HepG2 (cell line): ENCODE results near the gene IRGQ. TPM values are rescaled to one million over a fixed set of nuclear protein-coding genes. Genes with fewer than 3 reads are reported as not detected.

Experiments used
- ARID2 ChIP-seq: sonication (generic); formaldehyde crosslinking; IDR thresholded peaks from 2 replicates; pipeline ENCODE4 v1.8.1; 2022; ENCODE audit warnings: mild to moderate bottlenecking, missing genetic modification reagents, borderline replicate concordance
- BORCS8-MEF2B ChIP-seq: sonication (generic); formaldehyde crosslinking; IDR thresholded peaks from 2 replicates; pipeline ENCODE4 v1.8.0; 2022; ENCODE audit warnings: mild to moderate bottlenecking, missing genetic modification reagents
- DBP ChIP-seq: sonication (generic); formaldehyde crosslinking; IDR thresholded peaks from 2 replicates; pipeline ENCODE4 v1.4.0; 2020; ENCODE audit warnings: missing genetic modification reagents; ENCODE audit errors: not compliant biosample characterization
- DNMT1 ChIP-seq: sonication (generic); formaldehyde crosslinking; IDR thresholded peaks from 2 replicates; pipeline ENCODE4 v1.5.1; 2020; ENCODE audit warnings: mild to moderate bottlenecking, missing genetic modification reagents
- NR3C1 ChIP-seq: sonication (generic); formaldehyde crosslinking; IDR thresholded peaks from 2 replicates; pipeline ENCODE4 v1.4.0; 2020; ENCODE audit warnings: missing genetic modification reagents
- RARA ChIP-seq: IDR thresholded peaks from 2 replicates; pipeline ENCODE4 v1.6.1; 2016; ENCODE audit warnings: missing genetic modification reagents, missing compliant biosample characterization
- RFX5 ChIP-seq: IDR thresholded peaks from 2 replicates; pipeline ENCODE4 v1.6.1; 2011; ENCODE audit warnings: low read depth, low read length, improper control_type of control experiment
- RNF2 ChIP-seq: fragments of 450-650 bp; conservative IDR thresholded peaks from 2 replicates; pipeline ENCODE4 v1.6.1; 2016; ENCODE audit warnings: low read depth
- TFDP2 ChIP-seq: sonication (generic); formaldehyde crosslinking; IDR thresholded peaks from 2 replicates; pipeline ENCODE4 v1.4.0; 2020; ENCODE audit warnings: missing genetic modification reagents
- ZNF136 ChIP-seq: sonication (generic); formaldehyde crosslinking; IDR thresholded peaks from 2 replicates; pipeline ENCODE4 v1.8.1; 2022; ENCODE audit warnings: low read depth, mild to moderate bottlenecking, moderate library complexity, missing genetic modification reagents
- ZNF329 ChIP-seq: sonication (generic); formaldehyde crosslinking; IDR thresholded peaks from 2 replicates; pipeline ENCODE4 v1.9.0; 2021; ENCODE audit warnings: low read depth, mild to moderate bottlenecking, missing genetic modification reagents
- ZNF432 ChIP-seq: sonication (generic); formaldehyde crosslinking; IDR thresholded peaks from 2 replicates; pipeline ENCODE4 v1.5.0; 2020; ENCODE audit warnings: missing genetic modification reagents, mild to moderate bottlenecking, borderline replicate concordance
- ZNF562 ChIP-seq: sonication (generic); formaldehyde crosslinking; IDR thresholded peaks from 2 replicates; pipeline ENCODE4 v1.8.0; 2022; ENCODE audit warnings: missing genetic modification reagents, borderline replicate concordance
- ZNF790 ChIP-seq: sonication (generic); formaldehyde crosslinking; IDR thresholded peaks from 2 replicates; pipeline ENCODE4 v1.8.0; 2022; ENCODE audit warnings: missing genetic modification reagents, mild to moderate bottlenecking, borderline replicate concordance
- polyA plus RNA-seq, 8 experiments: library from polyadenylated mRNA; depleted of rRNA in 3 of 8; stranded (reverse) in 7 of 8; unstranded in 1 of 8; fragments of >200 nt; fragmentation: Illumina TruSeq in 4 of 8; extraction: Trizol in 4 of 8; gene quantifications; 2 replicates each; pipeline versions ENCODE4 v1.2.1 to v1.2.3, GENCODE V29; 2011 to 2016; ENCODE audit warnings: low read depth in 4 of 8, missing spikeins in 1 of 8, mixed read lengths in 1 of 8; ENCODE audit not compliant: insufficient read depth in 1 of 8
- total RNA-seq, 5 experiments: library from RNA; depleted of rRNA; stranded (reverse); fragments of >200 nt; fragmentation: Illumina TruSeq; extraction: Trizol; gene quantifications; 2 replicates each; pipeline ENCODE4 v1.2.3, GENCODE V29; 2016; ENCODE audit warnings: low read depth in 1 of 5
- TF ChIP-seq, protein P1 (sequence below): sonication (generic); formaldehyde crosslinking; IDR thresholded peaks from 2 replicates; pipeline ENCODE4 v1.5.1; 2020; ENCODE audit warnings: mild to moderate bottlenecking, missing genetic modification reagents, borderline replicate concordance
- TF ChIP-seq, protein P2 (sequence below): sonication (generic); formaldehyde crosslinking; IDR thresholded peaks from 2 replicates; pipeline ENCODE4 v1.4.0; 2020; ENCODE audit warnings: missing genetic modification reagents, borderline replicate concordance

IRGQ gene
- total and polyA plus RNA-seq, 2 of the 13 experiments (the other 11 are each of a cell fraction or from before 2014, with no cell fraction given): 11.6 to 12.4 TPM

DNA sequence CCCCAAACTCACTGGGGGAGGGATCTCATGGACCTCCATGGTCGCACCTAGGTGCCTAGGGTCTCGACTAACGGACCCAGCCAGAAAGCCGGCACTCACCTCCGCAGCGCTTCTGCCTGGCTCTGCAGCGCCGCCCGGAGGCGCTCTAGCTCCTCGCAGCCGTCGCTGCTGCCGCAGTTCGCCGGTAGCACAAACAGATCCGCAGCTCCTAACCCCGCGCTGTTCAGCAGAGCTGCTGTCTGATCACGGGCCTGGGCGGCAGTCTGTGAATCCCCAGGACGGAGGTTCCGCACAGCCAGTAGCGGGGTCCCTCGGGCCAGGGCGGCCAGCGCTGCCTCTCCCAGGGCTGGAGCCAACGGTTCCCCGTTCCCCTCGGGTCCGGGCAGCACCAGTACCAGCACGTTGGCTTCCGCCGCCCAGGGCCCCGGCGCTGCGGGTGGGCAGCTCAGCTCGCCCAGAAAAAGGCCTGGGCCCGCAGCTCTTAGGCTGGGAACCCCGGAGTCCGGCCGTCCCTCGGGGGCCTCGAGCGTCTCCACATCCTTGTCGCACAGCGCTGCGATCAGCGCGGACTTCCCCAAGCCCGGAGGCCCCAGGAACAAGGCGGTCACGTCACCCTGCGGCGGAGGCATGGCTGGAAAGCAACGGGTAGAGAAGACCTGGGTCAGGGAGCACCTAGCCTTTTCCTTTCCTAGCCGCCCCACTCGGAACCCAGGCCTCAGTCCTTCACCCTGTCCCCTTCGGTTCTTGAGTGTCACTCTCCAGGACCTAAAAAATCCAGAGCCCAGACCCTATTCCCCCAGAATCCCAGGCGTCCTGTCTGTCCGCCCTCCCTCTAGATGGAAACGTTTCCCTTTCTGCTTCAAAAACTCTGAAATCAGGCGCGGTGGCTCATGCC is 977 bp downstream of the IRGQ start (continued):
- TF ChIP-seq DNMT1 (no peak), DBP (CRISPR knock-in tag) (no peak), TFDP2 (no peak), NR3C1 (CRISPR knock-in tag) (no peak), ZNF790 (CRISPR knock-in tag) (no peak), ZNF432 (no peak), ZNF562 (CRISPR knock-in tag) (no peak), RARA (CRISPR knock-in tag) (no peak), BORCS8-MEF2B (CRISPR knock-in tag) (no peak), ZNF136 (CRISPR knock-in tag) (0 out of 2 replicates have a peak, but pooled peaks have one; percentile 41), RFX5 (no peak), ARID2 (CRISPR knock-in tag) (no peak), ZNF329 (no peak), RNF2 (no peak)
- TF ChIP-seq, protein P1, sequence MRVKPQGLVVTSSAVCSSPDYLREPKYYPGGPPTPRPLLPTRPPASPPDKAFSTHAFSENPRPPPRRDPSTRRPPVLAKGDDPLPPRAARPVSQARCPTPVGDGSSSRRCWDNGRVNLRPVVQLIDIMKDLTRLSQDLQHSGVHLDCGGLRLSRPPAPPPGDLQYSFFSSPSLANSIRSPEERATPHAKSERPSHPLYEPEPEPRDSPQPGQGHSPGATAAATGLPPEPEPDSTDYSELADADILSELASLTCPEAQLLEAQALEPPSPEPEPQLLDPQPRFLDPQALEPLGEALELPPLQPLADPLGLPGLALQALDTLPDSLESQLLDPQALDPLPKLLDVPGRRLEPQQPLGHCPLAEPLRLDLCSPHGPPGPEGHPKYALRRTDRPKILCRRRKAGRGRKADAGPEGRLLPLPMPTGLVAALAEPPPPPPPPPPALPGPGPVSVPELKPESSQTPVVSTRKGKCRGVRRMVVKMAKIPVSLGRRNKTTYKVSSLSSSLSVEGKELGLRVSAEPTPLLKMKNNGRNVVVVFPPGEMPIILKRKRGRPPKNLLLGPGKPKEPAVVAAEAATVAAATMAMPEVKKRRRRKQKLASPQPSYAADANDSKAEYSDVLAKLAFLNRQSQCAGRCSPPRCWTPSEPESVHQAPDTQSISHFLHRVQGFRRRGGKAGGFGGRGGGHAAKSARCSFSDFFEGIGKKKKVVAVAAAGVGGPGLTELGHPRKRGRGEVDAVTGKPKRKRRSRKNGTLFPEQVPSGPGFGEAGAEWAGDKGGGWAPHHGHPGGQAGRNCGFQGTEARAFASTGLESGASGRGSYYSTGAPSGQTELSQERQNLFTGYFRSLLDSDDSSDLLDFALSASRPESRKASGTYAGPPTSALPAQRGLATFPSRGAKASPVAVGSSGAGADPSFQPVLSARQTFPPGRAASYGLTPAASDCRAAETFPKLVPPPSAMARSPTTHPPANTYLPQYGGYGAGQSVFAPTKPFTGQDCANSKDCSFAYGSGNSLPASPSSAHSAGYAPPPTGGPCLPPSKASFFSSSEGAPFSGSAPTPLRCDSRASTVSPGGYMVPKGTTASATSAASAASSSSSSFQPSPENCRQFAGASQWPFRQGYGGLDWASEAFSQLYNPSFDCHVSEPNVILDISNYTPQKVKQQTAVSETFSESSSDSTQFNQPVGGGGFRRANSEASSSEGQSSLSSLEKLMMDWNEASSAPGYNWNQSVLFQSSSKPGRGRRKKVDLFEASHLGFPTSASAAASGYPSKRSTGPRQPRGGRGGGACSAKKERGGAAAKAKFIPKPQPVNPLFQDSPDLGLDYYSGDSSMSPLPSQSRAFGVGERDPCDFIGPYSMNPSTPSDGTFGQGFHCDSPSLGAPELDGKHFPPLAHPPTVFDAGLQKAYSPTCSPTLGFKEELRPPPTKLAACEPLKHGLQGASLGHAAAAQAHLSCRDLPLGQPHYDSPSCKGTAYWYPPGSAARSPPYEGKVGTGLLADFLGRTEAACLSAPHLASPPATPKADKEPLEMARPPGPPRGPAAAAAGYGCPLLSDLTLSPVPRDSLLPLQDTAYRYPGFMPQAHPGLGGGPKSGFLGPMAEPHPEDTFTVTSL (CRISPR knock-in tag): no peak
- TF ChIP-seq, protein P2, sequence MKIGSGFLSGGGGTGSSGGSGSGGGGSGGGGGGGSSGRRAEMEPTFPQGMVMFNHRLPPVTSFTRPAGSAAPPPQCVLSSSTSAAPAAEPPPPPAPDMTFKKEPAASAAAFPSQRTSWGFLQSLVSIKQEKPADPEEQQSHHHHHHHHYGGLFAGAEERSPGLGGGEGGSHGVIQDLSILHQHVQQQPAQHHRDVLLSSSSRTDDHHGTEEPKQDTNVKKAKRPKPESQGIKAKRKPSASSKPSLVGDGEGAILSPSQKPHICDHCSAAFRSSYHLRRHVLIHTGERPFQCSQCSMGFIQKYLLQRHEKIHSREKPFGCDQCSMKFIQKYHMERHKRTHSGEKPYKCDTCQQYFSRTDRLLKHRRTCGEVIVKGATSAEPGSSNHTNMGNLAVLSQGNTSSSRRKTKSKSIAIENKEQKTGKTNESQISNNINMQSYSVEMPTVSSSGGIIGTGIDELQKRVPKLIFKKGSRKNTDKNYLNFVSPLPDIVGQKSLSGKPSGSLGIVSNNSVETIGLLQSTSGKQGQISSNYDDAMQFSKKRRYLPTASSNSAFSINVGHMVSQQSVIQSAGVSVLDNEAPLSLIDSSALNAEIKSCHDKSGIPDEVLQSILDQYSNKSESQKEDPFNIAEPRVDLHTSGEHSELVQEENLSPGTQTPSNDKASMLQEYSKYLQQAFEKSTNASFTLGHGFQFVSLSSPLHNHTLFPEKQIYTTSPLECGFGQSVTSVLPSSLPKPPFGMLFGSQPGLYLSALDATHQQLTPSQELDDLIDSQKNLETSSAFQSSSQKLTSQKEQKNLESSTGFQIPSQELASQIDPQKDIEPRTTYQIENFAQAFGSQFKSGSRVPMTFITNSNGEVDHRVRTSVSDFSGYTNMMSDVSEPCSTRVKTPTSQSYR (CRISPR knock-in tag): no peak
